Measurements from ENCODE around the gene TDRKH. TPM values are rescaled to one million over a fixed set of nuclear protein-coding genes. Genes with fewer than 3 reads are reported as not detected.
"Not testable (repeated sequence)": the region's sequence is repeated elsewhere in the genome, so short reads cannot be mapped to it uniquely, and the experiment has no call there.

TDRKH gene
- total and polyA plus RNA-seq, 7 experiments from 2014 or later = 7.7 to 23.1 (median 17.4) TPM

DNA sequence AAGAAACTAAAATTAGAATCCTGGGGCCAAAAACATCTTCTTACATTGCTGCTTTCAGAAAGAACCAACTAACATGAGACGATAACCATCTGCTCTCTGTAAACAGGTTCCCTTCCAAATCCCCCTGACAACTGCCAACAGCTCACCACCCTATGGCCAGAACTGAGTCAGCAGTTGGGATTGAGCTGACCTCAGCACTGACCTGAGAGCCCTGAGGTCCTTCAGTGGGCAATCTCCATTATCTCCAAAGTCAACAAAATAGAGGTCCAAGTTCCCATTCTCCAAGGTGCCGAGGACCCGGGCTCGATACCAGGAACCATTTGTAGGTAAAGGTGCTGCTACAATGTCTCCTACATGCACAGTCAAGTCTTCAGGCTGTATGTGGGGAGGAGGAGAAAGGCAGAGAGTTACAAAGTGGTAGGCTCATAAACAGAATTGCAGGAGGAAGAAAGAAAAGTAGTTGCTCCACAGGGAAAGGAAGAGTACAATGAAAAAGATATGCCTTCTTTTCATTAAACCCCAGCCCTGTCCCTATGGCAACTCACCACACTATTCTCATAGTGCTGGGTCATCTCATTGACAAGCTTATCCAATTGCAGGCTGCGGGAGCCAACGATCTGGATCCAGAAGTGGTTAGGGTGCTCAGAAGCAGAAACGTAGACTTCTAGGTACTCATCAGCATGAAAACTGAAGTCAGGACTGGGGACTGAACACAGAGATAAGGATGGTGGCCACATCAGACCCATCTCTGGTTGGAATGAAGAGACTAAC is 14.2 kb downstream of the TDRKH start:
- DNase-seq (no peak), ATAC-seq (no peak)
- ChIA-PET CTCF (no interaction called here), POLR2A (interaction anchor here (1.6 kb wide), 1 partner anchor 13 kb away, joined by 6 read pairs; the partner anchor contains the start of gene MRPL9)
- no peak overlapping the region for H3K4me3 Mint-ChIP-seq
- intact Hi-C loops (cut with micrococcal nuclease) = no loop called here
- H3K27ac Mint-ChIP-seq = no peak overlapping the region
- no peak overlapping the region for H3K4me3 ChIP-seq (ENCODE audit: low read length)
- no peak overlapping the region for H3K27ac ChIP-seq (ENCODE audit: low read depth, low read length)
- no peaks in the 10 kb centered on the region for H3K27me3 Mint-ChIP-seq
- H3K4me1 ChIP-seq (ENCODE audit: control insufficient read depth in 2 of 2, insufficient read depth in 2 of 2, low read length in 2 of 2) = no peaks in the 10 kb centered on the region
- no peaks in the 10 kb centered on the region for H3K27me3 ChIP-seq (ENCODE audit: control insufficient read depth in 2 of 2, insufficient read depth in 2 of 2, low read length in 2 of 2)
- peaks cover 7 to 55% (median 12%) of the 10 kb centered on the region in 5 donors for H3K36me3 Mint-ChIP-seq
- H3K4me1 Mint-ChIP-seq = no peaks in the 10 kb centered on the region
- H3K36me3 ChIP-seq (ENCODE audit: control insufficient read depth in 2 of 3, insufficient read depth in 3 of 3, low read length in 3 of 3) = peaks cover 0 to 60% (median 5%) of the 10 kb centered on the region in 3 experiments
- no peaks in the 10 kb centered on the region for H3K9me3 Mint-ChIP-seq
- H3K9me3 ChIP-seq (ENCODE audit: control insufficient read depth in 2 of 3, low read length in 3 of 3) = no peaks in the 10 kb centered on the region

DNA sequence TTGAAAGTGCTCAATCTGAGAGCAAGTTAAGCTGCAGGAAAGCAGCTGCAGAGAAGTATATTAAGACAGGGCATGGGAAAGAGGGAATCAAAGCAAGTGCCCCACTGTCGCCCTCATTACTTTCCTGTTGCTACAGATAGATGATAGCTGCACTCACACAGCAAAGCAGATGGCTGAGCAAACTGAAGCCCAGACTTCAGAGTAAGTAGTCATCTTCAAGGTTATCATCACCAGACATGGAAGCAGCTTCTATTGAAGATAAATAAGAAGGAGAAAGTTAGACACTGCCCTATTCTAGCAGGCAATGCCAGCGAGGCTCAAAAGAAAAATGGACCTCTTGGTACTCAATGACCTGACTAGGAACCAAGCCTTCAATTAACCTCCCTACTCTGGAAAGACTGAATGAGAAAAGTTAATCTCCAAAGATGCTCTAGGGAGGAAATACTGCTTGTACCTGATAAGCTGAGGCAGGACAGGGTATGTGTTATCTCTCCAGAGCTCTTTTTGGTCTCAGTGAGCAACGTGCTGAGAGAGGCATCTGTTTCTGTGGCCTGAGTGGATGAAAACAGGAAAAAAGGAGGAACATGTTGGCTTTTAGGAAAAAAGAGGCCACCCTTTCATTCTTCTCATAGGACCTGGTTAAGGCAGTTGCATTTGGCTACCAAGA is 15.9 kb downstream of the TDRKH start:
- no peaks in the 10 kb centered on the region for H3K9me3 Mint-ChIP-seq
- peaks cover 0 to 47% (median 0%) of the 10 kb centered on the region in 3 experiments for H3K36me3 ChIP-seq (ENCODE audit: control insufficient read depth in 2 of 3, insufficient read depth in 3 of 3, low read length in 3 of 3)
- DNase-seq (no peak), ATAC-seq (no peak)
- ChIA-PET CTCF (no interaction called here), POLR2A (interaction anchor here (0.6 to 1.6 kb wide), 2 partner anchors 11 kb away, joined by 4 to 6 read pairs; partner anchors contain the start of gene MRPL9)
- no peak overlapping the region for H3K4me3 Mint-ChIP-seq
- H3K27me3 Mint-ChIP-seq = no peaks in the 10 kb centered on the region
- H3K27ac ChIP-seq (ENCODE audit: low read depth, low read length) = no peak overlapping the region
- no peaks in the 10 kb centered on the region for H3K27me3 ChIP-seq (ENCODE audit: control insufficient read depth in 2 of 2, insufficient read depth in 2 of 2, low read length in 2 of 2)
- H3K4me1 Mint-ChIP-seq = no peaks in the 10 kb centered on the region
- H3K4me3 ChIP-seq (ENCODE audit: low read length) = no peak overlapping the region
- peaks cover 4 to 48% (median 12%) of the 10 kb centered on the region in 5 donors for H3K36me3 Mint-ChIP-seq
- H3K9me3 ChIP-seq (ENCODE audit: control insufficient read depth in 2 of 3, low read length in 3 of 3) = no peaks in the 10 kb centered on the region
- intact Hi-C loops (cut with micrococcal nuclease) = no loop called here
- H3K27ac Mint-ChIP-seq = no peak overlapping the region
- H3K4me1 ChIP-seq (ENCODE audit: control insufficient read depth in 2 of 2, insufficient read depth in 2 of 2, low read length in 2 of 2) = no peaks in the 10 kb centered on the region

DNA sequence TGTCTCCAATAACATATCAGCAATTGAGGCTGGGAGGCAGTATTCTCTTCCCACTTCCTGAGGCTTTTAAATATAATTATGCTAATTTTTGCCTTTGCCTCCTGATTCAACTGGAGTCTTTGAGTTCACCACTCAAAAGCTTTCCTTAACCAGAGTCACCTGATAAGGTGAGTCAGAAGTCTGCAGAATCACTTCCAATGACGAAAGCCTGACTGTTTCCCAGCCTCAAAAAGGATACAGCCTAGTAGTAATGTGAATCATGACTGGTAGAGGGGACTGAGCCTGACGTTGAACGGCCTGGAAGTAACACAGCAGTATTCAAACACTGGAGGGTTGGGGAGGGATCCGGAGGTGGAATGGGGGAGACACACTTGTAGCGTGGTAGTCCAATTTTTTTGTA is 16.6 kb downstream of the TDRKH start:
- peaks cover 0 to 41% (median 6%) of the 10 kb centered on the region in 5 donors for H3K36me3 Mint-ChIP-seq
- POLR2A ChIA-PET = interaction anchor here (2.0 kb wide), 1 partner anchor 10 kb away, joined by 6 read pairs; the partner anchor contains the start of gene MRPL9
- intact Hi-C loops (cut with micrococcal nuclease) = no loop called here

DNA sequence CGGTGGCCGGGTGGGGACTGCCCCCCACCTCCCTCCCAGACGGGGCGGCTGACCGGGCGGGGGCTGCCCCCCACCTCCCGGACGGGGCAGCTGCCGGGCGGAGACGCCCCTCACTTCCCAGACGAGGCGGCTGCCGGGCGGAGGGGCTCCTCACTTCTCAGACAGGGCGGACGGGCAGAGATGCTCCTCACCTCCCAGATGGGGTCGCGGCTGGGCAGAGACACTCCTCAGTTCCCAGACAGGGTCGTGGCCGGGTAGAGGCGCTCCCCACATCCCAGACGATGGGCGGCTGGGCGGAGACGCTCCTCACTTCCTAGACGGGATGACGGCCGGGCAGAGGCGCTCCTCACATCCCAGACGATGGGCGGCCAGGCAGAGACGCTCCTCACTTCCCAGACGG is 21.0 kb downstream of the TDRKH start:
- H3K4me3 ChIP-seq (ENCODE audit: low read length); H3K27ac Mint-ChIP-seq; H3K27me3 ChIP-seq (ENCODE audit: control insufficient read depth in 2 of 2, insufficient read depth in 2 of 2, low read length in 2 of 2); H3K9me3 Mint-ChIP-seq; H3K4me1 ChIP-seq (ENCODE audit: control insufficient read depth in 2 of 2, insufficient read depth in 2 of 2, low read length in 2 of 2); H3K27ac ChIP-seq (ENCODE audit: low read depth, low read length); H3K4me3 Mint-ChIP-seq; H3K9me3 ChIP-seq (ENCODE audit: control insufficient read depth in 2 of 3, low read length in 3 of 3); ATAC-seq; POLR2A ChIA-PET; intact Hi-C loops (cut with micrococcal nuclease); CTCF ChIA-PET; DNase-seq; H3K27me3 Mint-ChIP-seq; H3K36me3 ChIP-seq (ENCODE audit: control insufficient read depth in 2 of 3, insufficient read depth in 3 of 3, low read length in 3 of 3): not testable (repeated sequence)
- H3K36me3 Mint-ChIP-seq = peaks cover 0 to 10% (median 0%) of the 10 kb centered on the region in 5 donors
- H3K4me1 Mint-ChIP-seq = peaks cover 2 to 10% (median 3%) of the 10 kb centered on the region in 7 donors

More for the DNA sequence above, 16.6 kb downstream of the TDRKH start:
- no peak overlapping the region for H3K4me3 ChIP-seq (ENCODE audit: low read length)
- no peaks in the 10 kb centered on the region for H3K9me3 ChIP-seq (ENCODE audit: control insufficient read depth in 2 of 3, low read length in 3 of 3)
- H3K27ac Mint-ChIP-seq = peak overlapping the region in 1 of 9 donors; percentile 10
- H3K4me3 Mint-ChIP-seq = no peak overlapping the region
- no peak for ATAC-seq
- H3K9me3 Mint-ChIP-seq = no peaks in the 10 kb centered on the region
- CTCF ChIA-PET = no interaction called here
- no peaks in the 10 kb centered on the region for H3K27me3 ChIP-seq (ENCODE audit: control insufficient read depth in 2 of 2, insufficient read depth in 2 of 2, low read length in 2 of 2)
- no peaks in the 10 kb centered on the region for H3K4me1 Mint-ChIP-seq
- no peaks in the 10 kb centered on the region for H3K27me3 Mint-ChIP-seq
- H3K27ac ChIP-seq (ENCODE audit: low read depth, low read length) = no peak overlapping the region
- peaks cover 0 to 40% (median 0%) of the 10 kb centered on the region in 3 experiments for H3K36me3 ChIP-seq (ENCODE audit: control insufficient read depth in 2 of 3, insufficient read depth in 3 of 3, low read length in 3 of 3)
- no peak for DNase-seq
- no peaks in the 10 kb centered on the region for H3K4me1 ChIP-seq (ENCODE audit: control insufficient read depth in 2 of 2, insufficient read depth in 2 of 2, low read length in 2 of 2)

DNA sequence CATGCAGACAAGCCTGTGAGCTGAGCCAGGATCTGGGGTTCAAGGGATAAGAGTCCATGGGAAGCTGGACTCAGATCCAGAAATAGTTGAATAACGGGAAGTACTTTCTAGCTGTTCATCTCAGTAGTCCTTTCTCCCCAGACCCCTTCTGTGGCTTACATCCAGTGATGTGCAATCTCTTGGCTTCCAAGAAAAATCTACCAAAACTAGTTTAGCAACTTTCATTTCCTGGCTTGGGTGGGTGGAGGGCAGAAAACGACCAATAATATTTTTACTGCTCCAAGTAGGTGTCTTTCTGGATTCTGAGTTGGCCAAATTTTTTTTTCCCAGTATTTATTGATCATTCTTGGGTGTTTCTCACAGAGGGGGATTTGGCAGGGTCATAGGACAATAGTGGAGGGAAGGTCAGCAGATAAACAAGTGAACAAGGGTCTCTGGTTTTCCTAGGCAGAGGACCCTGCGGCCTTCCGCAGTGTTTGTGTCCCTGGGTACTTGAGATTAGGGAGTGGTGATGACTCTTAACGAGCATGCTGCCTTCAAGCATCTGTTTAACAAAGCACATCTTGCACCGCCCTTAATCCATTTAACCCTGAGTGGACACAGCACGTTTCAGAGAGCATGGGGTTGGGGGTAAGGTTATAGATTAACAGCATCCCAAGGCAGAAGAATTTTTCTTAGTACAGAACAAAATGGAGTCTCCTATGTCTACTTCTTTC is 21.8 kb downstream of the TDRKH start:
- peaks cover 8 to 18% (median 11%) of the 10 kb centered on the region in 7 donors for H3K4me1 Mint-ChIP-seq
- H3K9me3 ChIP-seq (ENCODE audit: control insufficient read depth in 2 of 3, low read length in 3 of 3); H3K4me3 Mint-ChIP-seq; CTCF ChIA-PET; H3K36me3 Mint-ChIP-seq; H3K27me3 Mint-ChIP-seq; H3K4me3 ChIP-seq (ENCODE audit: low read length); H3K4me1 ChIP-seq (ENCODE audit: control insufficient read depth in 2 of 2, insufficient read depth in 2 of 2, low read length in 2 of 2); H3K36me3 ChIP-seq (ENCODE audit: control insufficient read depth in 2 of 3, insufficient read depth in 3 of 3, low read length in 3 of 3); DNase-seq; intact Hi-C loops (cut with micrococcal nuclease); H3K27ac Mint-ChIP-seq; H3K27ac ChIP-seq (ENCODE audit: low read depth, low read length); POLR2A ChIA-PET; ATAC-seq; H3K27me3 ChIP-seq (ENCODE audit: control insufficient read depth in 2 of 2, insufficient read depth in 2 of 2, low read length in 2 of 2); H3K9me3 Mint-ChIP-seq: not testable (repeated sequence)

DNA sequence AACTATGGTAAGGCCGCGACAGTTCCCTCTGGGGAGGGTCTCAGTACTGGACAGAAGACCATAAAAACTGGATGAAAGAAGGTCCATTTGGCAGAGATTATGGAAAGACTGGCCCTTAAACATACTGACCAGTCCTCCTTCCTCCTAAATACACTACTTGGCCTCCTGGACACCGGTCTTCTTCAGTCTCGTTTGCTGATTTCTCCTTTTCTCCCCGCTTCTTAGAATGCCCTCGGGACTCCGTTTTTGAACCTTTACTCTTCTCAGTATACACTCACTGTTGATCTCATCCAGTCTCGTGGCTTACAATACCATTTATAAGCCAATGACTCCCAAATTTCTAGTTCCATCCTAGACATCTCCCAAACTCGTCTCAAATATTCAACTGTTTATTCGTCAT is 26.3 kb downstream of the TDRKH start:
- H3K27me3 Mint-ChIP-seq = no peaks in the 10 kb centered on the region
- no peak for ATAC-seq
- no peaks in the 10 kb centered on the region for H3K27me3 ChIP-seq (ENCODE audit: control insufficient read depth in 2 of 2, insufficient read depth in 2 of 2, low read length in 2 of 2)
- peak overlapping the region; percentile 91 to 98 (median 95) for H3K4me3 Mint-ChIP-seq
- H3K4me1 Mint-ChIP-seq = peaks cover 13 to 31% (median 21%) of the 10 kb centered on the region in 7 donors
- H3K36me3 Mint-ChIP-seq = peaks cover 3 to 23% (median 5%) of the 10 kb centered on the region in 5 donors
- peak overlapping the region; percentile 81 for H3K27ac ChIP-seq (ENCODE audit: low read depth, low read length)
- intact Hi-C loops (cut with micrococcal nuclease) = loop anchor here (1.0 to 5.0 kb wide), 7 partner anchors 26 to 565 kb away; partner anchors contain the start of genes TDRKH (in 2 of the 2), PI4KB (in 1 of the 2), PIP5K1A (in 1 of the 2) and RIIAD1 (in 1 of the 2)
- POLR2A ChIA-PET = interaction anchor here (0.5 to 3.0 kb wide), 10 partner anchors 9 to 437 kb away, joined by 3 to 24 read pairs (median 4); partner anchors contain the start of genes POGZ, SNX27 and TDRKH
- H3K9me3 ChIP-seq (ENCODE audit: control insufficient read depth in 2 of 3, low read length in 3 of 3) = no peaks in the 10 kb centered on the region
- peak overlapping the region; percentile 76 for H3K4me3 ChIP-seq (ENCODE audit: low read length)
- peaks cover 6 to 36% (median 12%) of the 10 kb centered on the region in 3 experiments for H3K36me3 ChIP-seq (ENCODE audit: control insufficient read depth in 2 of 3, insufficient read depth in 3 of 3, low read length in 3 of 3)
- peak overlapping the region; percentile 92 to 100 (median 97) for H3K27ac Mint-ChIP-seq
- H3K4me1 ChIP-seq (ENCODE audit: control insufficient read depth in 2 of 2, insufficient read depth in 2 of 2, low read length in 2 of 2) = peaks cover 11 to 12% of the 10 kb centered on the region in 2 donors
- DNase-seq = no peak
- peaks cover 0 to 3% (median 0%) of the 10 kb centered on the region in 11 donors for H3K9me3 Mint-ChIP-seq
- CTCF ChIA-PET = interaction anchor here (1.1 kb wide), 1 partner anchor 25 kb away, joined by 4 read pairs; no protein-coding TSS in a partner anchor

Measured in naive thymus-derived CD4-positive, alpha-beta T cell (primary cell).